Lower lobe of right lung (tissue), 2 donors: ENCODE data around the gene IQGAP2. TPM values are rescaled to one million over a fixed set of nuclear protein-coding genes. Genes with fewer than 3 reads are reported as not detected.

ENCODE experiments used
- ATAC-seq, 2 donors: fragments of 200-7000 bp; cut with Tn5 transposase; one replicate each; pipeline ENCODE4 v1.9.1; 2020 to 2022; ENCODE audit warnings: mild to moderate bottlenecking in 2 of 2, moderate library complexity in 2 of 2
- DNase-seq: peaks from one replicate; pipeline ENCODE4 v3.0.0-alpha.2; 2020
- H3K27ac ChIP-seq: fragments of 200-600 bp; one replicate; pipeline ENCODE4 v1.8.0; 2022
- H3K27me3 ChIP-seq: fragments of 200-600 bp; one replicate; pipeline ENCODE4 v1.8.0; 2022; ENCODE audit warnings: low read depth
- H3K36me3 ChIP-seq: fragments of 200-600 bp; one replicate; pipeline ENCODE4 v1.8.0; 2022; ENCODE audit warnings: mild to moderate bottlenecking
- H3K4me1 ChIP-seq: fragments of 200-600 bp; one replicate; pipeline ENCODE4 v1.8.0; 2022
- H3K4me3 ChIP-seq: fragments of 200-600 bp; one replicate; pipeline ENCODE4 v1.8.0; 2022; ENCODE audit warnings: mild to moderate bottlenecking
- H3K9me3 ChIP-seq: fragments of 200-600 bp; one replicate; pipeline ENCODE4 v1.8.0; 2022
- intact Hi-C: fragments of 100-400 bp; cut with DNase I; formaldehyde crosslinking; loops from one replicate; pipeline ENCODE4 v1.11.0; 2022
- total RNA-seq: library from RNA; stranded (reverse); fragmentation: NEBNext Ultra II Directional; extraction: Animal tissue kit (Norgen Biotek cat#: 25700); gene quantifications from one replicate; pipeline ENCODE4 v1.2.1, GENCODE V29; 2021
- TF ChIP-seq, protein P1 (sequence below): fragments of 200-600 bp; IDR thresholded peaks from one replicate; pipeline ENCODE4 v1.8.0; 2022; ENCODE audit warnings: antibody characterized with exemption, mild to moderate bottlenecking
- donor health status: DM: no; HTN: yes; CAD: no; lungs with severe emphysema.

The IQGAP2 gene
- total RNA-seq, 1 donor from 2014 or later, result 42.0 TPM

DNA sequence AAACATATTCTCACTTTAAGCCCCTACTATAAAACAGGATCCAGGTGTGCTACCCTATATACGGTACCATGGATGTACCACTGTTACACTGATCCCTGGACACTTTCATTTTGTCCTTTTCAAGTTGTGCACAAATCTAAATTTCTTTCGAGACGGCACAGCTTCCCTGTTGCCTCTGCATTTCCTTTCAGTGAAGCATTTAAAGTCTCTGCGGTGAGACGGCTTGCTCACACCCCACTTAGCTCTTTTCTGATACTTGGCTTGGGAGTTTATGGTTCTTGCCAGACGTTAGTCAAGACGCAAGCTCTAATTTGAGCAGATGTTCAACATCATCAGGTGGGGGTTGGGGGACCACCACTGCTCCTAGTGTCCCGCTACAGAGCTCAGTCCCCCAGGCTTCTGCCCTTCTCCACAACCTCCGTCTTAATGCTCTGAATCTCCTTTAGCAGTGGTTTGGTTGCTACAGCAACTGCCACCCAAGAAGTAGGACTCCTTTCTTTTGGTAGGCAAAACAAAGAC, 204.3 kb downstream of the IQGAP2 start:
- Histone ChIP-seq H3K4me1 (peaks cover 4% of the 10 kb centered on the region), H3K4me3 (no peak overlapping the region), H3K36me3 (peaks cover 4% of the 10 kb centered on the region), H3K9me3 (no peaks in the 10 kb centered on the region), H3K27me3 (no peaks in the 10 kb centered on the region), H3K27ac (no peak overlapping the region)
- ATAC-seq (no peak), DNase-seq (no peak)
- TF ChIP-seq, protein P1, sequence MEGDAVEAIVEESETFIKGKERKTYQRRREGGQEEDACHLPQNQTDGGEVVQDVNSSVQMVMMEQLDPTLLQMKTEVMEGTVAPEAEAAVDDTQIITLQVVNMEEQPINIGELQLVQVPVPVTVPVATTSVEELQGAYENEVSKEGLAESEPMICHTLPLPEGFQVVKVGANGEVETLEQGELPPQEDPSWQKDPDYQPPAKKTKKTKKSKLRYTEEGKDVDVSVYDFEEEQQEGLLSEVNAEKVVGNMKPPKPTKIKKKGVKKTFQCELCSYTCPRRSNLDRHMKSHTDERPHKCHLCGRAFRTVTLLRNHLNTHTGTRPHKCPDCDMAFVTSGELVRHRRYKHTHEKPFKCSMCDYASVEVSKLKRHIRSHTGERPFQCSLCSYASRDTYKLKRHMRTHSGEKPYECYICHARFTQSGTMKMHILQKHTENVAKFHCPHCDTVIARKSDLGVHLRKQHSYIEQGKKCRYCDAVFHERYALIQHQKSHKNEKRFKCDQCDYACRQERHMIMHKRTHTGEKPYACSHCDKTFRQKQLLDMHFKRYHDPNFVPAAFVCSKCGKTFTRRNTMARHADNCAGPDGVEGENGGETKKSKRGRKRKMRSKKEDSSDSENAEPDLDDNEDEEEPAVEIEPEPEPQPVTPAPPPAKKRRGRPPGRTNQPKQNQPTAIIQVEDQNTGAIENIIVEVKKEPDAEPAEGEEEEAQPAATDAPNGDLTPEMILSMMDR, result no peak
- intact Hi-C loops, result loop anchor here (10.0 kb wide), 1 partner anchor 167 kb away; no protein-coding TSS in a partner anchor

DNA sequence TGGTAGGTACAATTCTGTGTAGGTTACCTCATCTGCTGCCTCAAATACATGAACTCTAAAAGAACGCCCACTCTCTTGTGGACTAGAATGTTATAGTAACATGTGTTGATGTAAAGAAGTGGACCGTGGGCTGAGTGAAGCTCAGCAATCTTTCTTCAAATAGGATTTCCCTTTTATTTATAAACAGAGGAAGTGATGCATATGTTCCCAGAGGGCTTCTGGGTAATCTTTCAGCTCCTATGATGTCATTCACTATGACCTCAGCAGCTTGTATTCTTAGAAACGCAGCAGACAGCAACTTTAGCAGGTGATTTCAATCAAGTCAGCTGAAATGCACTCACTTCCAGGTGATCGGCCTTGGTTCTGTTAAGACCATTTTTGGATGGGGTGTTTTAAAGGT, 205.7 kb downstream of the IQGAP2 start:
- Histone ChIP-seq H3K4me1 (peaks cover 4% of the 10 kb centered on the region), H3K27ac (no peak overlapping the region), H3K4me3 (no peak overlapping the region), H3K36me3 (peaks cover 4% of the 10 kb centered on the region), H3K9me3 (no peaks in the 10 kb centered on the region), H3K27me3 (no peaks in the 10 kb centered on the region)
- DNase-seq (no peak), ATAC-seq (peak in 1 of 2 donors; percentile 18)
- TF ChIP-seq, protein P1, result no peak
- intact Hi-C loops, result loop anchor here (10.0 kb wide), 1 partner anchor 166 kb away; no protein-coding TSS in a partner anchor

DNA sequence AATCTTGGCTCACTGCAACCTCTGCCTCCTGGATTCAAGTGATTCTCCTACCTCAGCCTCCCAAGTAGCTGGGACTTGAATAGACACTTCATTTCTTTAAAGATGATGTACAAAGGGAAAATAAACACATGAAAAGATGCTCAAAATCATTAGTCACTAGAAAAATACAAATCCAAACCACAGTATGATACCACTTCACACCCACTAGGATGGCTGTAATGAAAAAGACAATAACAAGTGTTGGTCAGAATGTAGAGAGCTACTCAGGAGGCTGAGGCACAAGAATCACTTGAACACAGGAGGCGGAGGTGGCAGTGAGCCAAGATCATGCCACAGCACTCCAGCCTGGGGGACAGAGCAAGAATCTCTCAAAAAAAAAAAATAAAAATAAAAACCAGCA, 207.1 kb downstream of the IQGAP2 start:
- TF ChIP-seq, protein P1, result no peak
- ATAC-seq, result no peak
- H3K4me1 ChIP-seq, result peaks cover 4% of the 10 kb centered on the region
- H3K4me3 ChIP-seq, result no peak overlapping the region
- intact Hi-C loops, result no loop called here
- H3K9me3 ChIP-seq, result no peaks in the 10 kb centered on the region
- no peak for DNase-seq
- H3K36me3 ChIP-seq, result peaks cover 4% of the 10 kb centered on the region
- no peaks in the 10 kb centered on the region for H3K27me3 ChIP-seq
- no peak overlapping the region for H3K27ac ChIP-seq

DNA sequence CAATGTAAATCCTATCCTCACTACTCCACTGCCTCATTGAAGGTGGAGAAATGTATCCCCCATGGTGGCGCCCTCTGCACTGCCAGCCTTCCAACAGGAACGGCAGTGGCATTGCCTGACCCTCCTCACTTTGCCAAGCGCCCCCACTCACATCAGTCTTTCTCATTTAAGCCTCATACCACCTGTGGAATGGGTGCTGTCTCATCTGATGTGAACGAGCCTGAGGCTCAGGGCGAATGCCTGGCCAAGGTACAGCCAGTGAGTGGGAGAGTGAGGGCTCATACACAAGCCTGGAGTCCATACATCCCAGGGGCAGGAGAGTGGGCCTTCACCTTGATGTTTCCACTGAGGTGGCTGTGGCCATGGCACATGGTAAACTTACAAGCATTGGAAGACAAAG, 209.9 kb downstream of the IQGAP2 start:
- no peak for ATAC-seq
- no peaks in the 10 kb centered on the region for H3K27me3 ChIP-seq

DNA sequence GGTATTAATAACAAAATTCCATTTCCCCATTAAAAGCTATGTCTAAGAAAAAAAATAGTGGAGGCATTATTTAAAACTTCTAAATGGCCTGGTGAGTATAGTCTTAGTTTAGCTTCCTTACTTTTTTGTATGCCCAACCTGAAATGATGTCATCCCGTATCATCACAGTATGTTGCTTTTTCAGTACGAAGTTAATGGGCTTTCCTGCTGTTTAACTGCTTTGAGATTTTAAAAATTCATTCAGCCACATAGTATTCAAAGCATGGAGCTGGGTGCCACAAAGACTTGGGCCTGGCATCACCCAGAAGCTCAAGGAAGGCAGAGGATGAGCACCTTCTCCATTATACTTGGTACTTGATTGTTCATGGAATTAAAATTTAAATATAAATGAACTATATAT, 212.7 kb downstream of the IQGAP2 start:
- intact Hi-C loops, result no loop called here
- DNase-seq, result no peak
- Histone ChIP-seq H3K36me3 (peaks cover 4% of the 10 kb centered on the region), H3K27me3 (no peaks in the 10 kb centered on the region), H3K9me3 (no peaks in the 10 kb centered on the region), H3K4me3 (no peak overlapping the region), H3K27ac (no peak overlapping the region), H3K4me1 (no peaks in the 10 kb centered on the region)
- ATAC-seq, result no peak
- TF ChIP-seq, protein P1, result no peak

More for the DNA sequence above, 209.9 kb downstream of the IQGAP2 start:
- TF ChIP-seq, protein P1, result no peak
- H3K27ac ChIP-seq, result no peak overlapping the region
- peaks cover 4% of the 10 kb centered on the region for H3K36me3 ChIP-seq
- intact Hi-C loops, result no loop called here
- H3K4me1 ChIP-seq, result peaks cover 4% of the 10 kb centered on the region
- H3K4me3 ChIP-seq, result no peak overlapping the region
- no peak for DNase-seq
- no peaks in the 10 kb centered on the region for H3K9me3 ChIP-seq
